IPS-NIHi11 (cell line): ENCODE data around the gene LPP.

Experiments
- DNase-seq: peaks from one replicate; pipeline ENCODE4 v3.0.0; 2012; ENCODE audit warnings: mixed read lengths, low spot score

Gene LPP

GRCh38 chr3:188798556-188799145 is 644.7 kb downstream of the LPP start:
- no peak for DNase-seq

- DNase-seq = no peak
Measured at GRCh38 chr3:188801393-188801792, 647.4 kb downstream of the LPP start.

- DNase-seq = no peak
Measured at GRCh38 chr3:188802645-188803044, 648.7 kb downstream of the LPP start.

DNA sequence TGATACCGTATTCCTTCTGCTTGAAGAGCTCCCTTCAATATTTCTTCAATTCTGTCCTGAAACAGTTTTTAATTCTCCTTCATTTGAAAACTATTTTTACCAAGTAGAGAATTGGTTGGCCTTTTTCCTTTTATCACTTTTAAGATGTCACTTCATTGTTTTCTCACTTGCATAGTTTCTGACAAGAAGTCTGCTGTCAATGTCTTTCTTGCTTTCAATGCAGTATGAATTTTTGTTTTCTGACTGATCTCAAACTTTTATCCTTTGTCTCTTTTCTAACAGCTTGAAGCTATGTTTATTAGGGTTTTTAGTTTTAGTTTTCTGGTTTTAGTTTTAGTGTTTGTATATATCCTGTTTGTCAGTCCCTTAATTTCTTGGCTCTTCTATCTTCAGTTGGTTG is 653.0 kb downstream of the LPP start:
- no peak for DNase-seq

DNA sequence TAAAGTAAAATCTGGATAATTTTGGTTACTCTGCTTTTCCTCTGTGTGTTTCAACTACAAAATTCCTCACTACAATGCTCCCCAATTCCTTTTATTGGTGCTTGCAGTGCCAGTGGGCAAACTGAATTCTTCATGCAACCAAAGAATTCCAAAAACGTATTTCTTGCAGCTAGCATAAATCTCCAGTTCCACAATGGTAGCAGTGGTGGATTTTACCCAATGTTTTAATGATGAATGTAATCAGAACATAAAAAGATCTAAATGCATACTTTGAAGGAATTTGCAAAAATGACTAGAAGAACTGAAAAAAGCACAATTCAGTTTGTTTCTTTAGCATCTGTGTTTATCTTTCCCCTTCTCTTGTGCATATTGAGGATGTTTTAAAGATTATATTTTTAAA is 658.2 kb downstream of the LPP start:
- DNase-seq = no peak

- DNase-seq = no peak
Measured at GRCh38 chr3:188814581-188814980, 660.6 kb downstream of the LPP start.

GRCh38 chr3:188817103-188817934 is 663.4 kb downstream of the LPP start:
- DNase-seq = no peak

GRCh38 chr3:188817935-188818269 is 663.9 kb downstream of the LPP start:
- DNase-seq = no peak

- DNase-seq = no peak
Measured at GRCh38 chr3:188818282-188818681, 664.3 kb downstream of the LPP start.

- no peak for DNase-seq
Measured at GRCh38 chr3:188819939-188820338, 666.0 kb downstream of the LPP start.

GRCh38 chr3:188822004-188822403 is 668.0 kb downstream of the LPP start:
- DNase-seq = no peak

GRCh38 chr3:188822411-188822810 is 668.5 kb downstream of the LPP start:
- DNase-seq = no peak

- DNase-seq = no peak
Measured at GRCh38 chr3:188824566-188824965, 670.6 kb downstream of the LPP start.

- DNase-seq = no peak
Measured at GRCh38 chr3:188825901-188826300, 671.9 kb downstream of the LPP start.

GRCh38 chr3:188826574-188826973 is 672.6 kb downstream of the LPP start:
- no peak for DNase-seq

DNA sequence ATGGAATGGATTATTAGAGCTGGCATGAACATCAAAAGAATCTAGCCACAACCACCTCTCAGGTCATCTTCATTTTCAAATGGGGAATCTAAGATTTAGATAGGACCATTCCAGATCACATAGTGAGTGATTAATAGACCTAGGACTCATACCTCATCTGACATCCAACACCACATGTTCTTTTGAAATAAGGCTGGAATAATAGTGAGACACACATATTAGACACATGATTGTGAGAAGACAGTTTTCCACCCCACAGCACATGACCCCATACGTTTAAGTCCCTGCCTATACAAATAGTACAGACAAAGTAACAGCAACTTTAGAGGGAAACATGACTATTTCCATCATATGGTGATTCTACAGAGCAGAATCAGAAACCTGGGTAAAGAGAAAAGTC is 673.1 kb downstream of the LPP start:
- no peak for DNase-seq

DNA sequence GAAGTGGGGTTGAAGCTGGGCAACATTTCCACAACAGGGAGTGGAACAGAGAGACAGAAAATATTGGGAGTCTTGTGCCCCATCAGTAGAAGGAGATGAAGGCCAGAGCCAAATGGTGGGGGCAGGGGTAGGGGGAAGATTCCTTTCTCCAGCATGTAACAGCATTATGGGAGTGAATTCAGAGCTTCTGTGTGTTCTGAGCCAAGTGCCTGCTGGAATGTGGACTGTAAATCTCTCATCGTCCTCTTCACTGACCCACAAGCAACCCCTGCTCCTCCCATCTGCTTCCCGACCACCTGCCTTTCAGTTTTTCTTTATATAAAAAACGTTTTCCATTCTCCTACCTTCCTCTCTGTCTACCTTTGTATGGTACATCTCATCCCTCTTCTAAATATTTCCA is 673.6 kb downstream of the LPP start:
- DNase-seq = no peak

DNA sequence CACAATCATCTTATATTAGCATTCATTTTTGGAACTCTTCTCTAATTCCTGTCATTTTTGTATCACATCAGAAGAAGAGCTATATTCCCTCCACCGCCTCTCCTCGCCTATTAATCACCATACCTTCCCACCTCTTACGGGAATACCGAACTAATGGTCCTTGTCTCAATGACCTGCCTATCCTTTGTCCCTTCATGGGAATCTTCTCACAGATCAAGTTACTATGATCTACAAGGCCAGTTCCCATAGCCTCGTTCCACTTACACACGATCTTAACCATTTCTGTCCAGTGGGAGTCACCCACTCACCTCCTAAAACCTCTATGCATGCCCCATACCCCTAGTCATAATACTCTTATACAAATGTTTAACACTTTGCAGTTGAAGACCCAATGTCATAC is 675.2 kb downstream of the LPP start:
- no peak for DNase-seq

GRCh38 chr3:188829576-188829975 is 675.6 kb downstream of the LPP start:
- no peak for DNase-seq

DNA sequence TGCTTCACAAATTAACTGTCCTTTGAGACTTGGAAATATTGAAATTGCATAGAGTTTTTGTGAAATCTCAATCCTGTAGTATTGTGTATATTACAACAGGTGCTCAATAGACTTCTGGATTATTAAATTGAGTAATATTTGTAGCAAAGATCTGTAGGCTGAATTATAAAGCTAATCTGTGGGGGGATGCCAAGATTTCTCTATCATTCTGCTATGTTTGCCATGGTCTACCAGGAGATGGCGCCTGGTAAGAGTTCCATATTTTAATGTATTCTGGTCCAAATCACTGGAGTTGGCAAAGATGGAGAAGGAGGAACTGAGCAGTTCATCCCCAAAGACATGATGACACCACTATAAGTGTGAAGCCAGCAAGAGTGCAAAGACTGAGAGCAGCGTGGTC is 676.9 kb downstream of the LPP start:
- DNase-seq = no peak

GRCh38 chr3:188832146-188832545 is 678.2 kb downstream of the LPP start:
- no peak for DNase-seq

GRCh38 chr3:188832961-188833721 is 679.2 kb downstream of the LPP start:
- DNase-seq = no peak

GRCh38 chr3:188834349-188834748 is 680.4 kb downstream of the LPP start:
- no peak for DNase-seq
